CD4-positive, alpha-beta T cell treated with Interleukin-17A for 1 hour (primary cell): Measurements from ENCODE around the gene ARID3C.
A peak's percentile ranks its signal among the peaks of the same experiment; 100 is the strongest.
"Not testable (repeated sequence)": the region's sequence is repeated elsewhere in the genome, so short reads cannot be mapped to it uniquely, and the experiment has no call there.

Experiments
- DNase-seq: peaks from one replicate; pipeline ENCODE4 v3.0.0-alpha.2; 2020

ARID3C gene

GRCh38 chr9:34651876-34652601 is 23.2 kb upstream of the ARID3C start, which contains the start of gene IL11RA:
IL11RA (plus strand) TSS chr9:34652185; CDS start chr9:34655218, 3,033 bp downstream.
- DNase-seq = peak; percentile 40

GRCh38 chr9:34651321-34651720 is 22.5 kb upstream of the ARID3C start:
- DNase-seq = no peak

- DNase-seq = no peak
These were observed 21.9 kb upstream of the ARID3C start for GRCh38 chr9:34650816-34651215.

- no peak for DNase-seq
These were observed 19.8 kb upstream of the ARID3C start for GRCh38 chr9:34648673-34649072.

- peak; percentile 24 for DNase-seq
These were observed 18.8 kb upstream of the ARID3C start for GRCh38 chr9:34647651-34648050.

GRCh38 chr9:34647084-34647403 is 18.2 kb upstream of the ARID3C start:
- DNase-seq = no peak

- peak; percentile 97 for DNase-seq
These were observed 17.6 kb upstream of the ARID3C start, which contains the start of gene GALT for GRCh38 chr9:34646211-34647083. GALT (plus strand) TSS chr9:34646675; CDS start chr9:34646705, 30 bp downstream.

- no peak for DNase-seq
These were observed 16.0 kb upstream of the ARID3C start for GRCh38 chr9:34644766-34645314.

GRCh38 chr9:34642679-34643078 is 13.8 kb upstream of the ARID3C start:
- no peak for DNase-seq

GRCh38 chr9:34639322-34639721 is 10.5 kb upstream of the ARID3C start:
- not testable (repeated sequence) for DNase-seq

- no peak for DNase-seq
These were observed 9.2 kb upstream of the ARID3C start for GRCh38 chr9:34638138-34638445.

- DNase-seq = peak; percentile 96
These were observed 8.7 kb upstream of the ARID3C start, which contains the start of gene SIGMAR1 for GRCh38 chr9:34637356-34638137. SIGMAR1 (minus strand) TSS chr9:34637787; CDS start chr9:34637697, 90 bp downstream.

- DNase-seq = peak; percentile 11
These were observed 8.0 kb upstream of the ARID3C start for GRCh38 chr9:34636791-34637355.

- DNase-seq = no peak
These were observed 6.7 kb upstream of the ARID3C start for GRCh38 chr9:34635556-34635955.

- no peak for DNase-seq
These were observed 5.8 kb upstream of the ARID3C start for GRCh38 chr9:34634551-34635248.

- peak; percentile 84 for DNase-seq
These were observed 5.1 kb upstream of the ARID3C start for GRCh38 chr9:34633851-34634550.

- no peak for DNase-seq
These were observed 4.3 kb upstream of the ARID3C start for GRCh38 chr9:34633166-34633565.

GRCh38 chr9:34630402-34631154 is 1.7 kb upstream of the ARID3C start:
- no peak for DNase-seq

- no peak for DNase-seq
These were observed 584 bp upstream of the ARID3C start for GRCh38 chr9:34629491-34629808.
